Anterior cingulate cortex (tissue), 58 donors: ENCODE measurements around the gene CELF5.

Experiments
- DNase-seq, 58 donors: peaks; one replicate each; lab custom pipeline; 2025; lab: John Stamatoyannopoulos, UW

CELF5 gene

DNA sequence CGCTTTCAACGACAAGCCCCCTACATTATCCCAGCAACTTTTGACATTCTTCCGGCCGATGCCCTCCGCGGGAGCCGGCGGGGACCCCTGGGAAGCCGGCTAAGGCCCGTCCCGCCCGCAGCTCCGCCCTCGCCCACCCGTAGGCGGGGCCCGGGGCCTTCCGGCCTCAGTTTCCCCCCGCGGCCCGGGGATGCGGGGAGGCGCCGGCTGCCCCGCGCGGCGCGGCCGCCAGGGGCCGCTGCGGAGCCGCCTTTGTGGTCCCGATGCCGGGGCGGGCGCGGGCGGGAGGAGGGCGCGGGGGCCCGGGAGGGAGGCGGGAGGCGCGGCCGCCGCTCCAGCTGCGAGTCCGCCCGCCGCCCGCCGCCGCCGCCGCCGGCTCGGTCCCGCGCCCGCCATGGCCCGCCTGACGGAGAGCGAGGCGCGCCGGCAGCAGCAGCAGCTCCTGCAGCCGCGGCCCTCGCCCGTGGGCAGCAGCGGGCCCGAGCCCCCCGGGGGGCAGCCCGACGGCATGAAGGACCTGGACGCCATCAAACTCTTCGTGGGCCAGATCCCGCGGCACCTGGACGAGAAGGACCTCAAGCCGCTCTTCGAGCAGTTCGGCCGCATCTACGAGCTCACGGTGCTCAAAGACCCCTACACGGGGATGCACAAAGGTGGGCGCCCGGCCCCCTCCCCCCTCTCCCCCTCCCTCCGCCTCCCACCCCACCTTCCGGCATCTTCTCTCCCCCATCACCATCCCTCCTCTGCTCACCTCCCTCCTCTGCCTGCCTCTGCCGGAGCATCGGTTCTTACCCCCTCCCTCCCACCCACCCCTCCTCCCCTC lies at the start of gene CELF5:
TSS of gene CELF5 (plus strand) at position 316 of the 823 bp plus-strand sequence. CDS start at position 395, 79 bp downstream.
- DNase-seq: peak in 43 of 58 donors; percentile 3 to 68 (median 28)

DNA sequence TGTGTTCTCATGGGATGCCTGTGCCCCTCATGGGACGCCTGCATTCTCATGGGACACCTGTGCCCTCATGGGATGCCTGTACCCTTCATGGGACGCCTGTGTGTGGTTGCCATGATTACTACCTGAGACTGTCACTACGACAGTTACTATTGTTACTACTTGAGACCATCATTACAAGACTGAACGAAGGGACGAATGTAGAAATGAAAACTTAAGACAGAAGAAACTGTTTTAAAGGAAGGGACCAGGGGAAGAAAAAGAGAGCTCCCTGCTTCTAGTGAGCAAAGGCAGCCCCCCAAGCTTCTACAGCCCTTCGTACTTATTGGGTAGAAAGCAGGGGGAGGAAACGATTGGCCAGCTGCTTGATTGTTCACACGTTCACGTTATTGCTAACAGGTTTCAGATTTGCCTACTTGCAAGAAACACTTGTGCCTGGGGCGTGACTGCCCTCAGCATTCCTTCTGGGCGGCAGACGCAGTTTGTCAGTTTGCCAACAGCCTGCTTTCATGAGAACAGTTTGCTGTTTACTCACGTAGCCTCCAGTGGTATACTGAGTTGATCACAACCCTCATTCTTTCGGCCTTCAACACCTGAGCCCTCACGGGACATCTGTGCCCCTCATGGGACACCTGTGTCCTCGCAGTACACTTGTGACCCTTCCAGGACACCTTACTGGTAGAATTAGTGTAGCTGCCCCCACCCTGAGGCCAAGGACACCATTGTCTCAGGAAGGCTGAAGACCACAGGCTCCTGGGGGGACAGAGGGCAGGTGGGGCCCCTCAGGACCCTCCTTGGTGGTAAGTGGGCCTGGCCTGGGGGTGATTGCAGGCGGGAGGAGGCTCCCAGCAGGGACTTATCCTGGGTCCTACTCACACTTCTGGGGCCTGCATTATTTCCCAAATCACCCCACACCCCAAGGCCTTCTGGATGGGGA lies 48.4 kb upstream of the CELF5 start:
- DNase-seq: no peak

DNA sequence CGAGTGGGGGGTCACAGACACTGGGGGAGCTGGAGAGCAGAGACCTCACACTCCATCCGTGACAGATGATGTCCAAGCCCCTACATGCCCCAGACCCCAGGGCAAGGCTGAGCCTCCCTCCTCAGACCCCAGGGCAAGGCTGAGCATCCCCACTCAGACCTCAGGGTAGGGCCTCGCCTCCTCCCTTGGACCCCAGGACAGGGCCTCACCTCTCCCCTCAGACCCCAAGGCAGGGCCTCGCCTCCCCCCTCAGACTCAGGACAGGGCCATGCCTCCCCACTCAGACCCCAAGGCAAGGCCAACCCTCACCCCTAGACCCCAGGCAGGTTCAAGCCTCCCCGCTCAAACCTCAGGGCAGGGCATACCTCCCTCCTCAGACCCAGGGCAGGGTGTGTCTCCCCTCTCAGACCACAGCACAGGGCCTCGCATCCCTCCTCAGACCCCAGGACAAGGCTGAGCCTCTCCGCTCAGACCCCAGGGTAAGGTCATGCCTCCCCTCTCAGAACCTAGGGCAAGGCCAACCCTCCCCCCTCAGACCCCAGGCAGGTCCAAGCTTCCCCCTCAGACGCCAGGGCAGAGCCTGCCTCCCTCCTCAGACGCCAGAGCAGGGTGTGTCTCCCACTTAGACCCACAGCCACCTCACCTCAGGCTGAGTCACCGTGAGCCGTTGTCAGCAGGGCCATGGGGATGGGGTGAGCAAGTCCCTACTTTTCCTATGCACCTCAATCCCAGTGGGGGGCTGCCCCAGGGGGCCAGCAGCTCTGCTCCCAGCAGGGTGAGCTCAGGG lies 47.6 kb upstream of the CELF5 start:
- no peak for DNase-seq

DNA sequence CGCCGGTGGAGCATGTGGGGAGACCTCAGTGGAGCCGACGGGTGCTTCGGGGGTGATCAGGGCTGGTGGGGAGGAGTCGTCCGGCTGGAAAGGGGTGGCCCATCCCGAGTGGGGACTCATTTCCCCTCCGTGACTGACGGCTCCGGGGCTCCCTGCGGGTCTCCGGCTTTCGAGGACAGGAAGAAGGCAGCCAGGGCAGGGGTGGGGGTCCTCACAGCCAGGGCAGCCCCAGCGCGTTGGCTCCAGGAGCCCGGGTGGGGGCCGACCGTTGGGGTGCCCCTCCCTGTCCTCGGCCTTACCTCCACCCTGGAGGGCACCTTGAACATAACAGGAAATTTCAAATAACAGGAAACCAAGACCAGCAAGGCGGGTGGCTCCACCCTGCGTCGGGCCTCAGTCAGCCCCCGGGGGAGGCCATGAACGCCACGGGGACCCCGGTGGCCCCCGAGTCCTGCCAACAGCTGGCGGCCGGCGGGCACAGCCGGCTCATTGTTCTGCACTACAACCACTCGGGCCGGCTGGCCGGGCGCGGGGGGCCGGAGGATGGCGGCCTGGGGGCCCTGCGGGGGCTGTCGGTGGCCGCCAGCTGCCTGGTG lies 46.0 kb upstream of the CELF5 start, which contains the start of gene S1PR4:
TSS of gene S1PR4 (plus strand) at position 393 of the 596 bp plus-strand sequence. CDS start at position 417, 24 bp downstream.
- no peak for DNase-seq

DNA sequence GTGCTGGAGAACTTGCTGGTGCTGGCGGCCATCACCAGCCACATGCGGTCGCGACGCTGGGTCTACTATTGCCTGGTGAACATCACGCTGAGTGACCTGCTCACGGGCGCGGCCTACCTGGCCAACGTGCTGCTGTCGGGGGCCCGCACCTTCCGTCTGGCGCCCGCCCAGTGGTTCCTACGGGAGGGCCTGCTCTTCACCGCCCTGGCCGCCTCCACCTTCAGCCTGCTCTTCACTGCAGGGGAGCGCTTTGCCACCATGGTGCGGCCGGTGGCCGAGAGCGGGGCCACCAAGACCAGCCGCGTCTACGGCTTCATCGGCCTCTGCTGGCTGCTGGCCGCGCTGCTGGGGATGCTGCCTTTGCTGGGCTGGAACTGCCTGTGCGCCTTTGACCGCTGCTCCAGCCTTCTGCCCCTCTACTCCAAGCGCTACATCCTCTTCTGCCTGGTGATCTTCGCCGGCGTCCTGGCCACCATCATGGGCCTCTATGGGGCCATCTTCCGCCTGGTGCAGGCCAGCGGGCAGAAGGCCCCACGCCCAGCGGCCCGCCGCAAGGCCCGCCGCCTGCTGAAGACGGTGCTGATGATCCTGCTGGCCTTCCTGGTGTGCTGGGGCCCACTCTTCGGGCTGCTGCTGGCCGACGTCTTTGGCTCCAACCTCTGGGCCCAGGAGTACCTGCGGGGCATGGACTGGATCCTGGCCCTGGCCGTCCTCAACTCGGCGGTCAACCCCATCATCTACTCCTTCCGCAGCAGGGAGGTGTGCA lies 45.3 kb upstream of the CELF5 start:
- DNase-seq: no peak

DNA sequence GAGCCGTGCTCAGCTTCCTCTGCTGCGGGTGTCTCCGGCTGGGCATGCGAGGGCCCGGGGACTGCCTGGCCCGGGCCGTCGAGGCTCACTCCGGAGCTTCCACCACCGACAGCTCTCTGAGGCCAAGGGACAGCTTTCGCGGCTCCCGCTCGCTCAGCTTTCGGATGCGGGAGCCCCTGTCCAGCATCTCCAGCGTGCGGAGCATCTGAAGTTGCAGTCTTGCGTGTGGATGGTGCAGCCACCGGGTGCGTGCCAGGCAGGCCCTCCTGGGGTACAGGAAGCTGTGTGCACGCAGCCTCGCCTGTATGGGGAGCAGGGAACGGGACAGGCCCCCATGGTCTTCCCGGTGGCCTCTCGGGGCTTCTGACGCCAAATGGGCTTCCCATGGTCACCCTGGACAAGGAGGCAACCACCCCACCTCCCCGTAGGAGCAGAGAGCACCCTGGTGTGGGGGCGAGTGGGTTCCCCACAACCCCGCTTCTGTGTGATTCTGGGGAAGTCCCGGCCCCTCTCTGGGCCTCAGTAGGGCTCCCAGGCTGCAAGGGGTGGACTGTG lies 44.6 kb upstream of the CELF5 start:
- DNase-seq: no peak

DNA sequence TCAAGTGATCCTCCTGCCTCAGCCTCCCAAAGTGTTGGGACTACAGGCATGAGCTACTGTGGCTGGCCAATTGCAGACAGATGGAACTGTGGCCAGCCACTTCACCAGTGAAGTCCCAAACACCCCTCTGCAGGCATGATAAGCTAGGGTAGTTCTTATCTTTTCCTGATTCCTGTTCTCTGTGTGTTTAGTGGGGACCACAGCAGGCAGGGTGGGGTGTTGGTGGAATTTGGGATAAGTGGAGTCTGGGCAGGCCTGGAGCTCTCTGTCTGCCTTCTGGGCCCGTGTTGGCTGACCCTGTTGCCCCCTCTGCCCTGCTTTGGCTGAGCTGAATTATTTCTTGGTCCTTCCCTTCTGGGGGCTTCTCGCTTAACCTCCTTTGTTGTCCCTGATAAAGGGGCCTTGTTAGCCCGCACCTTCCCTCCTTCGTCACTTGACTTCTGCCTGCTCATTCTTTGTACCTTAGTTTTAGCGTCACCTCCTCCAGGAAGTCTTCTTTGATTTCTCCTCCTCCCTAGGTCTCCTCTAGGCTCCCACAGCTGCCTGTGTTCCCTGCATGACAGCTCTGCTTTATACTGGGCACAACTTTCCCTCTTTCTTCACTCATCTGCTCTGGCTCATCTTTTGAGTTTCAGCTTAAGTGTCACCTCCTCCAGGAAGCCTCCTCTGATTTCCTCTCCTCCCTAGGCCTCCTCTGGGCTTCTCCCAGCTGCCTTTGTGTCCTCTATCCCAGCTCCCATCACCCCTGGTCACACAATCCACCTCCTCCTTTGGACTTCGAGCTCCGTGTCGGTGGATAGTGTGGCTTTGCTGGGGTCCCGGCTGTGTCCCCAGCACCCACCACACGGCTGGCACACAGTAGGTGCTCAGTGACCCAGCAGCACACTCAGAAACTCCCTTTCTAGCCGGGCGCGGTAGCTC lies 40.5 kb upstream of the CELF5 start:
- DNase-seq: no peak

DNA sequence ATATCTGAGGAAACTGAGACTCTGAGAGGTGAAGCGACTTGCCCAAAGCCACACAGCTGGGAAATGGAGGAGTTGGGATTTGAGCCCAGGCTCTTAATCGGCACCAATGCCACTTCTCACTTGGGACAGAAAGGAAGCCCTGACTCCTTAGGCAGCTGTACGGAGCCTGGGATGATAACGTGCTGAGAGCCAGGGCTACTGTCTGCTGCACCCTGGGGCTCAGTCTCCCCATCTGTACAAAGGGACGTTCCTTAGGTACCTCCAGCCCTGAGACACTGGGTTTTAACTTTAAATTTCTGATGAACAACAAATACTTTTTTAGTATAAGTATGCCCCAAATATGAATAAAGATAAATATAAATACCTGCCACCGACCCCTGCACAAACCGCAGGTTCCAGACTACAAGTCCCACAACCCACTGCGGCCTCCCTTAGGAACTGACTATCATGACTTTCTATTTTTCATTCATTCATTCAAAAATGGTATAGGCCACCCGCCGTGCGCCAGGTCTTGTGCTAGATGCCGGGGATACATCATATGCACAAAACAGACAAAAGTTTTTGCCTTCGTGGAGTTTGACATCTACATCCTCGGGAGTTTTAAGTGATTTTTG lies 39.5 kb upstream of the CELF5 start:
- DNase-seq: peak in 40 of 58 donors; percentile 58 to 91 (median 81)

DNA sequence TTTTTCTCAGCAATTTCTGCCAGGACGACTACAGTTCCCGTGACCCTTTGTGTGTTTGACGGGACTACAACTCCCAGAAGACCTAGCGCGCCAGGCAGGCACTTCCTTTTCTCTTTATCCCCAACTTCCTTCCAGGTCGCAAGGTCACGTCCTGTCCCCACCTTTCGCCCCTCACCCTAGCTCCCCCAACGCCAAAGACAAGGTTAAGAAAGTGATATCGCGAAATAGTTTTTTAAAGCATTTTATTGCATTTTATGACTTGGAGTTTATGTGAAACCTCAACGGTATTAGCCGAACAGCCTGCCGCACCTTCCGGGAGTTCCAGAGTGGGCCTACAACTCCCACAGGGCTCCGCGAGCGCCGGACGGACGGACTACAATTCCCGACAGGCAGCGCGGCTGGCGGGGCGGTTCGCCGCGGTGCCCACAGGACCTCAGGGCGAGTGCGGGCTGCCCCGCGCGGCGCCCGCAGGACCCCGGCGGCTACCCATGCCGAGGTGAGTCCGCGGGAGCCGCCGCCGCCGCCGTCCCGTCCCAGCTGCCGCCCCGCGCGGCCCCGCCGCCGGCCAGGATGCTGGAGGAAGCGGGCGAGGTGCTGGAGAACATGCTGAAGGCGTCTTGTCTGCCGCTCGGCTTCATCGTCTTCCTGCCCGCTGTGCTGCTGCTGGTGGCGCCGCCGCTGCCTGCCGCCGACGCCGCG lies 38.9 kb upstream of the CELF5 start, which contains the start of gene NCLN:
TSS of gene NCLN (plus strand) at position 470 of the 699 bp plus-strand sequence. CDS start at position 571, 101 bp downstream.
- DNase-seq: peak; percentile 71 to 100 (median 96)

DNA sequence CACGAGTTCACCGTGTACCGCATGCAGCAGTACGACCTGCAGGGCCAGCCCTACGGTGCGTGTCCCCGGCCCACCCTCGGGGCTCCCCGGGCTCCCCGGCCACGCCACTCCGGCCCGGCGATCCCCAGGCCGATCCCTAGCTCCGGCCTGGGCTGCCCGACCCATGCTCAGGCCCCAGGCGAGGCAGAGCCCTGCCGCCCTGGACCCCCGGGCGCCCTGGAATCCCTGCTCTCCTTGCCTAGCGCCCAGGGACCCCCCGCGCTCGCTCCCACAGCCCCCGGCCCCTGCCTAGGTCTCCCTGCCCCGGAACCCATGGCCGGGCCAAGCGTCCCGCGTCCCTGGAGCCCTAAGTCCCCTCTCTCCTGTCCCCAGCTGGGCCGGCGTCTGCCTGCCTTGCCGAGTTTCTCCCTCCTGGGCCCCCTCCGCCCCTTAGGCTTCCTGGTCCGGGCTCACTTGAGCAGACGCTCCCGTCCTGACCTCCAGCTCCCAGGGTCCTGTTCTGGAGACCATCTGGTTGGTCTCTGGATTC lies 38.2 kb upstream of the CELF5 start:
- DNase-seq: no peak

DNA sequence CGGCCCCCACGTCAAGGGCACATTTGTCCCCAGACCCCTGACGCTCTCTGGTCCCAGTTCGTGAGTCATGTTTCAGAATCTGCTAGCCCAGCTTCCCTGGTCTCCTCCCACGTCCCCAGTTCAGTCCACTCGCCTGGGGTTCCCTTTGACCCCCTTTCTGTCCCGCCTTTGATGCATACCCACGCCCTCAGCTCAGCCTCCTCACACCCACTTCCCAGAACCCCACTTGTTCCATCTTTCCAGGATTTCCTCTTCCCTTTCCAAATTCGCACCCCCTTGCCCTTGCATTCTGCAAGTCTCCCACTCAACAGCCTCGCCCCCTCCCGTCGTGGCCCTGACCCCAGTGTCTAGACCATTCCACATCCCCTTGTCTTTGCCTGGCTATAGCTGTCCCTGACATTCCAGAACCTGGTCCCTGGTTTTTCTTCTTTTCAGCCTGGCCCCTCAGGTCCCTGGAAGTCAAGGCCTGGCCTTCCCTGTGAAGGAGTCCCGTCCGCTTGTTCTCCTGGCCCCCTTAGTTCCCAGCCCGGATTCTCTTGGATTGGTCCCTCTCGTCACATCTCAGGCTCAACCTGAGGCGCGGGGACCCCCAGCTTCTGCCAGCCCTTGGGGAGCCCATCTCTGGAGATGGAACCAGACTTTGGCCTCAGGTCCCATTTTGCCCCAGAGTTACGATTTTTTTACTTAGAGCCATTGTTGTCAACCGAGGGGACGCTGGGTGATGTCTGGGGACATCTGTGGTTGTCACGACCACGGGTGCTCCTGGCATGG lies 37.4 kb upstream of the CELF5 start:
- no peak for DNase-seq

DNA sequence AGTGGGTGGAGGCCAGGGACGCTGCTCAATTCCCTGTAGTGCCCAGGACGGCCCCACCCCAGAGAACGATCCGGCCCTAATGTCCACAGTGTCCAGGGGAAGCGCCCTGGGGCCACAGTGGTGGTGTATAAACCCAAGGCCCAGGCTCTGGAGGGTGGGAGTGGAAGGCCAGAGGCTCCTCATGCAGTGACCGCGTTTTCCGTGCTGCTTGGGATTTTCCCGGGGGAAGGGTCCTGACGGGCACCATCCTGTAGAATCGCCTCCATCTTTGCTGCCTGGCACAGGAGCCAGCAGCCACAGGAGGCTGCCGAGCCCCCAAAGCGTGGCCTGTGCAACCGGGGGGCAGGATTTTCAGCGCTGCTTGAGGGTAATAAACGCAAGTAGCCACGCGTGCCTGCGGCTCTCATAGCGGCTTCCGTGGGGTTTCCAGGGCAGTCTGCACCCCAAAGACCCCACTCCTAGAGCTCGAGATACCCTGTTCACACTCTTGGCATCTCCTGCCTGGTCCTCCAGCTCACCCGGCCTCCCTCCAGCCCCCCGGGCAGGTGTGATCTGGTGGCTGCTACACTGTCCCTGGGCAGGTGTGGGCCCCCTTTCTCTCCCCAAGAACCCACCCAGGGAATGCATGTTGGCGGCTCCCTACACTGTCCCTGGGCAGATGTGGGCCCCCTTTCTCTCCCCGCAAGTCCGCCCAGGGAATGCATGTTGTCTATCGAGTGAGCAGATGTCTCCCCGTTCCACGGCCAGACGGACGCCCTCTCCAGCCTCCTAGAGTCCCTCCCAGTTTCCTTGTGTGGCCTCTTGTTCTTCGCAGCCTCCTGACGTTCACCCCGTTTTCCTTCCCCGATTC lies 36.6 kb upstream of the CELF5 start:
- DNase-seq: no peak

DNA sequence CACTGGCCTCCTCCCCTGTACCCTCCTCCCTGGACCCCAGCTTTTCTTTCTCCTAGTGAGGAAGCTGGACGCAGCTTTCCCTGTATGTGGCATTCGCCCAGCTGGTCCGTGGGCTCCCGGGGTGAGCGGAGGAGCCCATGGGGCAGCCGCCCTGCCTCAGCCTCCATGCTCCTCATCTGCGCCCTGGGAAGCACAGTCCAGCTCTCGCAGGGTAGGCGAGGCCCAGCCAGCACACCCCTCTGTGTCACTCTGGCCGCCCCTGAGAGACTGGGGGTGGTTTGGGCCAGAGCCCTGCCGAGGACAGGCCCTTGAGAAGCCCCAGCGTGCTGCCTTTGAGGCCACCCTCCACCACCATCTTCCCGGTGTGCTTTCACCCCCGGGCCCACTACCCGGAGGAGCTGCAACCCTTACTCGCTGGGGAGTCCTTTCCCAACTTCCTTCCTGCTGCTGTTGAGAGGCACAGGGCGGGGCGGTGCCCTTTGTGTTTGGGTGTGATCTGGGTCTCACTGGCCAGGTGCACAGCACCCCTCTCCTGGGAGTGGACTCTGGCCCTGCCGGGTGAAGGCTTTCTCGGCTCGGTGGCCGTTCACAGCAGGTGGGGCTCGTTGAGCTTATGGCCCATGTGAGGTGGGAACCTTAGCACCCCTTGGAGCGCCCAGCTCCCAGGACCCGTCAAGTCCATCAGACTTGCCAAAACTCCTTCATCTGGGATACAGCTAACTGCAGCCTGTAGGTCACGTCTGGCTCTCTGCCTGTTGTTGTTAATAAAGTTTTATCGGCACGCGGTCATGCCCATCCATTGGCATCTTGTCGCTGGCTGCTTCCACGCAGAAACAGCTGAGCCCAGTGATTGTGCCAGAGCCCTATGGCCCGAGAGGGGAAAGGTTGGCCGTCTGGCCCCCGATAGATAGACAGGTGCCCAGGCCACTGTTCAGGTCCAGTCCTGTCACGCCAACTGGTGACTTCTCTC lies 35.5 kb upstream of the CELF5 start:
- no peak for DNase-seq
